GM18526 (cell line): ENCODE measurements around the gene RICTOR.

Experiments used
- POLR2A ChIP-seq: IDR thresholded peaks from 3 replicates; pipeline ENCODE4 v1.6.1; 2011; ENCODE audit not compliant: insufficient read length; ENCODE audit errors: extremely low read depth

RICTOR gene

DNA sequence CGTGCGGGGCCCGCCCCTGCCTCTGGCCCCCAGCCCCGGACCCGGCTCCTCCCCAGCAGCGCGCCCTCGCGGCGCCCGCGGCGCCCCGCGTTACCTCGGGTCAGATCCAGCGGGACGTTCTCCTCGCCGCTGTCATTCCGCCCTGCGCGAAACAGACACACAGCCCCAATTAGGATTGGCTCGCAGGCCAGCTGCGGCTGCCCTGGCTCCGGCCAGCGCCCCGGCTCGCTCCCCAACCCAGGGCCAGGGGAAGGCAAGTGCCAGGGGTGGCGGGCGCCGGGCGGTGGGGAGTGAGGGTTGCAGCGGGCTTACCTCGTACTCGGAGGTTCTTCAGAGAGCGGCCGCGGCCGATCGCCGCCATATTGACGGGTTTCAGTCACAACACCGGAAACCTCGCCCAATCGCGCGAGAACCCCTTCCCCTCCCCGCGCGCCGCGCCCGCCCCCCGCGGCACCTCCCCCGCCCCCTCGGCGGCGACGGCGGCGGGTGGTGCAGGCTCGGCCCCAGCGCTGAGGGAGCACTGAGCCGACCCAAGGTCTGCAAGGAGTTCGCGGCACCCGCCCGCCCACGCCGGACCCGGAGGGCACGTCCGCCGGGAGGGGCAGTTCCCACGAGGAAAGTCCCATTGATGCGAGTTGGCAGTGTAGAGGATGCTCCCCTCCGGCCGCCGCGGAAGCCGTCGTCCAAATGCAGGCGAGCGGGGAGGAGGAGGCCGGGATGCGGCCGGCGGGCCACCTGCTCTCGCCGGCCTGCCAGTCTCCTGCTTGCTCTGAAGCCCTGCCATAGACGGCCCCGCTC lies at the start of gene RICTOR:
Gene RICTOR, minus strand, starts transcription at position 383 of the 798 bp plus-strand sequence. Its CDS starts 22 bp downstream, at position 361.
- TF ChIP-seq POLR2A: peak; percentile 82

DNA sequence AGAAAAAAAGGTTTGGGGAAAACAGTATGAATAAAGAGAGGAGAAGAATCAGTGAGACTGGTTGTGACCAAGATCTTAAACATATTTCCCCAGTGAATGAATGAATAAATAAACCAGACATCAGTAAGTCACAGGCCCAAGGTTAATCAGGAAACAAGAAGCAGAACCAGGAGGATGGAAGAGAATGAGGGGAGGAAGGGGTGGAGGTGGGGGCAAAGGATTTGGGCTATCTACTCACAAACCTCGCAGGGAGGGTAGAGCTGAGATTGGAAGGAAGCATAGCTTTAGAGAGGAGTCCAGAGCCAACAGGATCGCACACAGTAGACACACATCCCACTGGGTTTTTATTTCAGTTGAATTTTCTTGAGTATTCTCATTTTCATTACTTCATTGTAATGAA lies 47.7 kb upstream of the RICTOR start:
- no peak for TF ChIP-seq POLR2A

DNA sequence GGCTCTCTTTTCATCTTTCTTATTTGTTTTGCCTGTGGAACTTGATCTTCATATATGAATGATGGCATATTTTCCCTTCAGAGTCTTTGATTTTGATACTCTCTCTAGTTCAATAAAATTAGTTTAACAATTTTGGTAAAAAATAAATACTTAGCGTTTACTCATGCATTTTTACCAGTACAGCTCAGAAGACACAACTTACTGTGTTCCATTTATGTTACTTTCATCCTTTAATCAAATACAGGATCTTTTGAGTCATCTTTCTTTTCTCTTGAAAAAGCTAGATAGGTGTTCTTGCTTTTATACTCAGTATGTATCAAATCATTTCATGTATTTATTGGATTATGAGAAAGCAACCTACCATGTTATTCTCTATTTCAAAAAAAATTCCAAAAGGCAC lies 47.1 kb upstream of the RICTOR start:
- TF ChIP-seq POLR2A: no peak

- TF ChIP-seq POLR2A: no peak
Observed at GRCh38 chr5:39120052-39120420, 45.8 kb upstream of the RICTOR start.

- no peak for TF ChIP-seq POLR2A
Observed at GRCh38 chr5:39119404-39120051, 45.3 kb upstream of the RICTOR start.

GRCh38 chr5:39118638-39119037 lies 44.4 kb upstream of the RICTOR start:
- TF ChIP-seq POLR2A: no peak

- no peak for TF ChIP-seq POLR2A
Observed at GRCh38 chr5:39117401-39117800, 43.2 kb upstream of the RICTOR start.

DNA sequence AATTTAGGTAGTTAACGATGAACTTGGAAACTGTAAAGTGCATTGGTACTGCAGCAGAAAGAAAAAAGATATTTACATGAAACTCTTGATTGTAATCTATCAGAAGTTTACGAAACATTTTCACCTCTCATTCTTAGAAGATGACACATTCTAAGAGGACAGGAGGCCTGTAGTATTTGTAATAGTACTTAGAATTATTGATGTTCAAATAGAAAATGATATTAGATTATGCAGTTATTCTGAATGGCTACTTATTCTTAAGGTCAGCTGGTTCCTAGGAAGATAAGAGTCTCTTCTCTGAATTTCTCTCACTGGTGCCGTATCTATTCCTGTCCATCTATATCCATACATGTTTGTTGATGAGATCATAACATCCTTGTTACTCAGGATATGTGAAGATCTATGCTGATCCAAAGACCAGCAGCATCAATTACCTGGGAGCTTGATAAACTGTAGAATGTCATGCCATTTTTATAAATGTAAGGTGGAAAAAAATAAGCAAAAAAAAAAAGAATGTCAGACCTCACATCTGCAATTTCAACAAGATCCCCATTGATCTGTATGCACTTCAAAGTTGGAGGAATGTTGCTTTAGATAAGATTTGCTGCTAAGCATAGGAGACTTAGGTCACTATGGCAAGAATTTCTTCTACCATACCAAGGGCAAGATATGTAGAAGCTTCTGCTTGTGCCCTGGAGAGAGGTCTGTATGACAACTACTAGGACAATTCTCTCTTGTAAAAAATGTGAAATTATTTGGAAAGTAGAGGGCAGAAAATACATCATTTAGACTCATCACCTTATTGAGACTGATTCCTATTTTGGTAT lies 42.4 kb upstream of the RICTOR start:
- TF ChIP-seq POLR2A: no peak

DNA sequence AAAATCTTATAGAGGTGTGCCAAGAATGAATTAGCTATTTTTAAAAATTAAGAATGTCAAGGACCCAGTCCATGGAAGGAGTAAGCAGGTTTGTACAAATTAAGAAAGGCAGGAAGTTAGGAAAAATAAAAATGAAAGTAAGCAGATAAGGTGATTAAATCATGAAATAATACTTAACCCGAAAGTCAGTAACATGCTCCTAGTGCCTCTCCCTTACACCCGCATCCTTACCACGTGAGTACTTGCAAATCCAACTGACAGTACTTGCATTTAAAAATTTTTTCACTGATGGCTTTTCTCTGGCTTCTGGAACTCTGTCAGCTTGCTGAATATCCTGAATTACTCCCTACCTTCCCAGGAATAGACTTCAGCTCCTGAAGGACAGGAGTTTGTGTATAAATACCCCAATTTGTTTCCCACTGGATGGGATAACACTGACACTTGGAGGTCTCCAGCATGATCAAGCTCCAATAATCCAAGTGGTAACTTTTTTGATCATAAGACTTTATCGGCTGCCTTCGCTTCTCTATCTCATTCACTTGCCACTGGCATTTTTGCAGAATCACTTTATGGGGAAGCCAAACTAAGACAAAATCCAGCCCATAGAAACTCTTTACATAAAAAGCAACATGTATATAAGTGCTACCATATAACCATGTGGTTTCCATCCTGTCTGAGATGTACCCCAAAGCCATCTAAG lies 41.6 kb upstream of the RICTOR start:
- no peak for TF ChIP-seq POLR2A

DNA sequence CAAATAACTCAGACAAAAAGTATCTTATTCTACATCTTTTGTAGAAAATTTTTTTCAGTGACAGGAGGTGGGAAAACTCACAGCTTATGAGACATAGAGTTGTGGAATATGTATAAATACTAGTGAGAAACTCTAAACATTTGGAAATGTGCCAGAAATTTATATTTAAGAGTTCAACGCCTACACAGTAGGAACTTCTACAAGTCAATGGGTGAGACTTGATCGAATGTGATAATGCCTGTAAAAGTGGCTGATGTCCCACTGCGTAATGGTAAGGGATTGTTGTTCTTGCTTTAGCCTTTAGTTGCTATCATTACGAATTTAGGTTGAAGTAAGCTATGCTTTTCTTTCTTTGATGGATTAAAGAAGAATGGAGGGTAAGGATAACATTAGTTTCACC lies 40.0 kb upstream of the RICTOR start:
- TF ChIP-seq POLR2A: no peak

DNA sequence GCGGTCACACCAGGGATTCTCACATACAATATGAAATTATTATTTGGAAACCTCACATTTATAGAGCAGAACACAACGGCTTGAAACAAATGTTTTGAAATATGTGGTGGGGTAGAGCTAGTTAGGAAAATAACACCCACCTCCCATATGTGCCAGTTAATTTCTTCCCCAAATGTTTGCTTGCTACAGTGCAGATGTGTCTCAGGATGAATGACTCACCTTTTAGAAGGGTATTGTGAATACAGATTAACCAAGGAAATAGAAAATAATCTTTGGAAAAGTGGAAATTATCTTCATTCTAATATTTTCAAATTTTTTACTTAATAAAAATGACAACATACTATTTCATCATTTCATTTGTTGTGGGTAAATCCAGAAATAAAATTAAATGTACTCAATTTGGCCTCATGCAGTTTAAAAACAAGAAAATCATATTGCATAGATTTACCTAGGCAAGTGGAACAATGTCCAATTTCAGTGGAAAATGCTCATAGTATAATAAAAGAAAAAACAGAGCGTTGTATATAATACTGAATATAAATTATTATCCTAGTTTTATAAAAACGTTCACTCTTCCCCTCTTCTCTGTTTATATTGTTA lies 39.3 kb upstream of the RICTOR start:
- no peak for TF ChIP-seq POLR2A

GRCh38 chr5:39109606-39110005 lies 35.4 kb upstream of the RICTOR start:
- no peak for TF ChIP-seq POLR2A

GRCh38 chr5:39108987-39109386 lies 34.8 kb upstream of the RICTOR start:
- TF ChIP-seq POLR2A: no peak

DNA sequence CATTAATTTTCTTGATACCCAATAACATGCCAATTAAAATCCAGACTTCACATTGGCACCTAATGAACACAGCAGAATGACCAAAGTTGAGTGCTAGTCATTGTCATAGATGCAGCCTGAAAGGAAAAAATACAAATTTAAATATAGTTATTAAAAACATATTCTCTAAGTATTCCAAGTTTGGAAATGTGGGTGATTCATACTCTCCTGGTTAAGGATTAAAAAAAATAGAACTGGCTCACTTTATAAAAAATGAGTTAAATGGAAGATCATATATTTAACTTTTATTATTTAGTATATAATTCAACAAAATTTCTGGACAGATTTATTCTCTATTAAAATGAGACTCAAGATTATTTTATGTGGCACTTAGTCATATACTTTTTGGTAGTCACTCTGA lies 33.2 kb upstream of the RICTOR start:
- no peak for TF ChIP-seq POLR2A

GRCh38 chr5:39106322-39106721 lies 32.1 kb upstream of the RICTOR start:
- no peak for TF ChIP-seq POLR2A

GRCh38 chr5:39104221-39104620 lies 30.0 kb upstream of the RICTOR start:
- no peak for TF ChIP-seq POLR2A
